IMR-90 (cell line): ENCODE data around the gene FBXL16. TPM values are rescaled to one million over a fixed set of nuclear protein-coding genes. Genes with fewer than 3 reads are reported as not detected.
A peak's percentile ranks its signal among the peaks of the same experiment; 100 is the strongest.

ENCODE experiments used
- ATAC-seq: fragments of 200-7000 bp; cut with Tn5 transposase; 2 replicates; pipeline ENCODE4 v1.9.1; 2020; ENCODE audit warnings: low read depth, mild to moderate bottlenecking, moderate library complexity
- BruUV-seq: library from RNA; stranded (reverse); fragments of 400-500 nt; replicated peaks from 2 replicates; lab custom pipeline; 2021; lab: Mats Ljungman, UMichigan
- CTCF ChIA-PET: fragments of 300-600 bp; formaldehyde crosslinking; extraction: SDS; loops from one replicate; lab custom pipeline; 2021; ENCODE audit warnings: antibody characterized with exemption; lab: Yijun Ruan, JAX
- POLR2A ChIA-PET: fragments of 300-600 bp; sonication (Branson Sonifier 250); formaldehyde crosslinking; loops from one replicate; lab custom pipeline; 2022; ENCODE audit warnings: antibody characterized with exemption; ENCODE audit not compliant: unreplicated experiment; lab: Charles Lee
- DNase-seq: peaks from one replicate; pipeline ENCODE4 v3.0.0; 2013
- H2AFZ ChIP-seq: replicated peaks from 2 replicates; pipeline ENCODE3; 2013; ENCODE audit warnings: low read length, mild to moderate bottlenecking; ENCODE audit not compliant: poor library complexity
- H2AK5ac ChIP-seq: 2 replicates; pipeline ENCODE4 v1.6.1; 2013; ENCODE audit warnings: low read depth, low read length, inconsistent platforms
- H2AK9ac ChIP-seq: replicated peaks from 2 replicates; pipeline ENCODE3; 2013; ENCODE audit warnings: mild to moderate bottlenecking, low read depth, low read length, moderate library complexity; ENCODE audit not compliant: poor library complexity
- H2BK120ac ChIP-seq: 2 replicates; pipeline ENCODE4 v1.6.1; 2013; ENCODE audit warnings: low read depth, low read length, inconsistent platforms
- H2BK15ac ChIP-seq: 3 replicates; pipeline ENCODE4 v1.6.1; 2013; ENCODE audit warnings: low read depth, low read length, inconsistent platforms
- H2BK20ac ChIP-seq: 2 replicates; pipeline ENCODE4 v1.6.1; 2013; ENCODE audit warnings: low read depth, mild to moderate bottlenecking, inconsistent platforms, low read length, moderate library complexity
- H2BK5ac ChIP-seq: 2 replicates; pipeline ENCODE4 v1.6.1; 2013; ENCODE audit warnings: mild to moderate bottlenecking, low read depth, low read length, inconsistent platforms; ENCODE audit not compliant: poor library complexity, severe bottlenecking
- H3K14ac ChIP-seq: replicated peaks from 2 replicates; pipeline ENCODE4 v1.6.1; 2013; ENCODE audit warnings: low read depth, low read length, inconsistent platforms
- H3K18ac ChIP-seq: 2 replicates; pipeline ENCODE4 v1.6.1; 2013; ENCODE audit warnings: low read depth, low read length, control low read depth
- H3K23ac ChIP-seq: 2 replicates; pipeline ENCODE4 v1.6.1; 2013; ENCODE audit warnings: low read depth, low read length, inconsistent platforms
- H3K27ac ChIP-seq: 2 replicates; pipeline ENCODE4 v1.5.1; 2013; ENCODE audit warnings: mild to moderate bottlenecking, control low read depth, low read length; ENCODE audit not compliant: insufficient read depth
- H3K27me3 ChIP-seq: 2 replicates; pipeline ENCODE4 v1.6.1; 2013; ENCODE audit warnings: low read length; ENCODE audit not compliant: control insufficient read depth, insufficient read depth
- H3K36me3 ChIP-seq: 2 replicates; pipeline ENCODE4 v1.6.1; 2013; ENCODE audit warnings: low read length, mixed read lengths; ENCODE audit not compliant: control insufficient read depth, insufficient read depth
- H3K4ac ChIP-seq: 2 replicates; pipeline ENCODE4 v1.6.1; 2013; ENCODE audit warnings: low read depth, low read length, inconsistent platforms
- H3K4me1 ChIP-seq: 2 replicates; pipeline ENCODE4 v1.6.1; 2013; ENCODE audit warnings: low read length, mixed read lengths; ENCODE audit not compliant: control insufficient read depth, insufficient read depth
- H3K4me2 ChIP-seq: 2 replicates; pipeline ENCODE4 v1.6.1; 2013; ENCODE audit warnings: low read depth, mild to moderate bottlenecking, control low read depth, low read length, moderate library complexity
- H3K4me3 ChIP-seq: 2 replicates; pipeline ENCODE4 v1.5.1; 2013; ENCODE audit warnings: low read depth, mild to moderate bottlenecking, control low read depth, low read length, moderate library complexity; ENCODE audit not compliant: insufficient read depth
- H3K56ac ChIP-seq: 2 replicates; pipeline ENCODE4 v1.6.1; 2013; ENCODE audit warnings: low read length, inconsistent platforms; ENCODE audit not compliant: insufficient read depth; ENCODE audit errors: extremely low read depth
- H3K79me1 ChIP-seq, 2 experiments: 2 replicates each; pipeline ENCODE4 v1.6.1; 2013; ENCODE audit warnings: low read length in 2 of 2, inconsistent platforms in 1 of 2, low read depth in 1 of 2
- H3K9ac ChIP-seq: 2 replicates; pipeline ENCODE4 v1.6.1; 2013; ENCODE audit warnings: low read depth, low read length, control low read depth
- H3K9me1 ChIP-seq: 2 replicates; pipeline ENCODE4 v1.6.1; 2013; ENCODE audit warnings: low read length, inconsistent platforms; ENCODE audit not compliant: insufficient read depth
- H3K9me3 ChIP-seq: 2 replicates; pipeline ENCODE4 v1.6.1; 2013; ENCODE audit warnings: low read length; ENCODE audit not compliant: control insufficient read depth, insufficient read depth
- H4K20me1 ChIP-seq: 2 replicates; pipeline ENCODE4 v1.6.1; 2013; ENCODE audit warnings: low read length, inconsistent platforms; ENCODE audit not compliant: insufficient read depth
- H4K5ac ChIP-seq: 2 replicates; pipeline ENCODE4 v1.6.1; 2013; ENCODE audit warnings: mild to moderate bottlenecking, low read depth, low read length, control low read depth
- H4K8ac ChIP-seq, 2 experiments: 2 replicates each; pipeline ENCODE4 v1.6.1; 2013; ENCODE audit warnings: low read depth in 2 of 2, low read length in 2 of 2, control low read depth in 1 of 2, inconsistent platforms in 1 of 2
- H4K91ac ChIP-seq: 2 replicates; pipeline ENCODE4 v1.6.1; 2013; ENCODE audit warnings: low read depth, low read length, inconsistent platforms; ENCODE audit not compliant: insufficient read depth
- BHLHE40 ChIP-seq: fragments of 150-350 bp; IDR thresholded peaks from 2 replicates; pipeline ENCODE4 v1.6.1; 2016; ENCODE audit warnings: mild to moderate bottlenecking, low read depth, low read length
- CEBPB ChIP-seq: IDR thresholded peaks from 2 replicates; pipeline ENCODE4 v1.6.1; 2012; ENCODE audit warnings: low read depth, low read length, improper control_type of control experiment
- CHD1 ChIP-seq: IDR thresholded peaks from 2 replicates; pipeline ENCODE4 v1.6.1; 2012; ENCODE audit warnings: low read depth, low read length, improper control_type of control experiment
- CTCF ChIP-seq: conservative IDR thresholded peaks from 2 replicates; pipeline ENCODE4 v1.5.1; 2012; ENCODE audit warnings: mild to moderate bottlenecking, low read depth, low read length, improper control_type of control experiment
- ELK1 ChIP-seq: fragments of 150-350 bp; IDR thresholded peaks from 2 replicates; pipeline ENCODE4 v1.6.1; 2016; ENCODE audit warnings: low read depth, mild to moderate bottlenecking, low read length, moderate library complexity, borderline replicate concordance
- FOS ChIP-seq: fragments of 150-350 bp; IDR thresholded peaks from 2 replicates; pipeline ENCODE4 v1.6.1; 2016; ENCODE audit warnings: low read depth, low read length
- MAFK ChIP-seq: IDR thresholded peaks from 2 replicates; pipeline ENCODE4 v1.6.1; 2012; ENCODE audit warnings: low read depth, low read length, improper control_type of control experiment
- MXI1 ChIP-seq: IDR thresholded peaks from 2 replicates; pipeline ENCODE4 v1.6.1; 2012; ENCODE audit warnings: low read depth, mild to moderate bottlenecking, low read length, moderate library complexity, borderline replicate concordance
- NFE2L2 ChIP-seq: fragments of 150-350 bp; IDR thresholded peaks from 2 replicates; pipeline ENCODE4 v1.6.1; 2016; ENCODE audit warnings: low read depth, mild to moderate bottlenecking, low read length
- POLR2A ChIP-seq: IDR thresholded peaks from 2 replicates; pipeline ENCODE4 v1.6.1; 2012; ENCODE audit warnings: mild to moderate bottlenecking, low read depth, low read length
- RAD21 ChIP-seq: IDR thresholded peaks from 2 replicates; pipeline ENCODE4 v1.6.1; 2012; ENCODE audit warnings: low read length, improper control_type of control experiment
- RCOR1 ChIP-seq: IDR thresholded peaks from 2 replicates; pipeline ENCODE4 v1.6.1; 2012; ENCODE audit warnings: mild to moderate bottlenecking, low read length, improper control_type of control experiment; ENCODE audit not compliant: insufficient replicate concordance
- SMC3 ChIP-seq: fragments of 150-350 bp; IDR thresholded peaks from 2 replicates; pipeline ENCODE4 v1.6.1; 2016; ENCODE audit warnings: low read depth, mild to moderate bottlenecking, antibody characterized with exemption, low read length, moderate library complexity
- USF2 ChIP-seq: fragments of 150-350 bp; IDR thresholded peaks from 2 replicates; pipeline ENCODE4 v1.6.1; 2017; ENCODE audit warnings: mild to moderate bottlenecking, antibody characterized with exemption, low read length, low read depth
- WGBS, 2 experiments: methylation state at CpG; one replicate each; pipeline versions ENCODE4 v1.1.5 to v1.1.7; 2013; ENCODE audit warnings: missing lambda C conversion rate in 2 of 2; ENCODE audit not compliant: insufficient read length in 1 of 2; ENCODE audit errors: extremely low coverage in 2 of 2; 5-methylcytosine and 5-hydroxymethylcytosine counted together
- dilution Hi-C: fragments of 300-500 bp; cut with HindIII; formaldehyde crosslinking; loops from one replicate; pipeline ENCODE4 v1.14.3; 2018; ENCODE audit warnings: low sequenced_read_pairs; ENCODE audit not compliant: unreplicated experiment
- in situ Hi-C: fragments of 300-500 bp; cut with MboI; formaldehyde crosslinking; loops from 3 replicates; pipeline ENCODE4 v1.14.3; 2019; ENCODE audit warnings: low sequenced_read_pairs, inconsistent platforms, mixed read lengths
- intact Hi-C: fragments of 100-400 bp; cut with micrococcal nuclease; formaldehyde crosslinking; loops from 2 replicates; pipeline ENCODE4 v1.10.0; 2022
- polyA plus RNA-seq, 3 experiments: library from polyadenylated mRNA; depleted of rRNA; stranded (reverse); fragments of >200 nt; gene quantifications; 2 replicates each; pipeline ENCODE4 v1.2.3, GENCODE V29; 2012; ENCODE audit warnings: low replicate concordance in 1 of 3
- total RNA-seq: library from RNA; depleted of rRNA; stranded (reverse); fragments of >200 nt; gene quantifications from 2 replicates; pipeline ENCODE4 v1.2.3, GENCODE V29; 2012

The FBXL16 gene
- total and polyA plus RNA-seq, 2 of the 4 experiments (the other 2 are of a cell fraction), result 0.18 to 2.2 TPM

GRCh38 chr16:667780-668518 lies 37.7 kb downstream of the FBXL16 start, which contains the start of gene RHOT2:
RHOT2 (plus strand) TSS chr16:668132; CDS start chr16:668200, 68 bp downstream.
- Histone ChIP-seq H4K5ac (peak within 1 kb of the TSS; percentile 94), H2BK15ac (no peak within 1 kb of the TSS), H3K9ac (peak within 1 kb of the TSS; percentile 76), H2AK5ac (peak within 1 kb of the TSS; percentile 81), H2BK120ac (peak within 1 kb of the TSS; percentile 74; the same call in 1 of the 2 replicates), H3K27ac (peak within 1 kb of the TSS; percentile 69), H3K56ac (0 out of 2 replicates have a peak within 1 kb of the TSS, but pooled peaks have one; percentile 21), H2AK9ac (peak within 1 kb of the TSS; percentile 100), H3K4ac (peak within 1 kb of the TSS; percentile 97), H3K4me3 (peak within 1 kb of the TSS; percentile 68), H3K9me1 (peaks cover 6% of the 10 kb centered on the region), H3K4me1 (peaks cover 6% of the 10 kb centered on the region), H3K23ac (peak within 1 kb of the TSS; percentile 90; the same call in 1 of the 2 replicates), H3K79me1 (peaks cover 0 to 28% of the 10 kb centered on the region in 2 experiments; a peak in 1 of 4 replicates), H3K27me3 (no peaks in the 10 kb centered on the region), H3K9me3 (no peaks in the 10 kb centered on the region), H4K8ac (peak within 1 kb of the TSS; percentile 76 to 99), H3K14ac (peak within 1 kb of the TSS; percentile 99), H2BK5ac (peak within 1 kb of the TSS; percentile 62), H4K91ac (peak within 1 kb of the TSS; percentile 74), H2BK20ac (0 out of 2 replicates have a peak within 1 kb of the TSS, but pooled peaks have one; percentile 54), H2AFZ (peak within 1 kb of the TSS; percentile 97), H4K20me1 (peaks cover 13% of the 10 kb centered on the region), H3K18ac (no peak within 1 kb of the TSS), H3K4me2 (peak within 1 kb of the TSS; percentile 93), H3K36me3 (peaks cover 36% of the 10 kb centered on the region)
- dilution Hi-C loops, result no loop called here
- ChIA-PET POLR2A (no interaction called here), CTCF (no interaction called here)
- DNase-seq (peak; percentile 85), ATAC-seq (peak; percentile 97)
- in situ Hi-C loops, result no loop called here
- intact Hi-C loops, result no loop called here
- no TSS peak for BruUV-seq
- 0% methylated on average over 40 of the region's 78 CpGs; no CpG with 5 or more reads in 1 of the 2 experiments for WGBS, 2 experiments
- TF ChIP-seq POLR2A, result peak; percentile 82
- TF ChIP-seq BHLHE40, result no peak
- 0 out of 2 replicates have a peak, but pooled peaks have one; percentile 64 for TF ChIP-seq ELK1
- peak; percentile 98 for TF ChIP-seq CTCF
- TF ChIP-seq MAFK, result no peak
- no peak for TF ChIP-seq NFE2L2
- peak; percentile 63 for TF ChIP-seq SMC3
- TF ChIP-seq RAD21, result peak; percentile 59
- TF ChIP-seq USF2, result no peak
- TF ChIP-seq FOS, result no peak
- peak; percentile 74 for TF ChIP-seq CEBPB
- peak; percentile 29; the same call in 1 of the 2 replicates for TF ChIP-seq MXI1
- TF ChIP-seq CHD1, result no peak
- no peak for TF ChIP-seq RCOR1
